Uterus (tissue), 4 donors: ENCODE measurements around the gene MRPL55. TPM values are rescaled to one million over a fixed set of nuclear protein-coding genes. Genes with fewer than 3 reads are reported as not detected.

Source experiments
- DNase-seq, 2 donors: peaks; one replicate each; pipeline ENCODE4 v3.0.0-alpha.2; 2019 to 2020
- H3K27ac ChIP-seq, 2 donors: fragments of 200-600 bp; sonication (generic); 1 replicate in 1 of 2; 2 replicates in 1 of 2; pipeline ENCODE4 v1.5.1; 2016 to 2018
- H3K27me3 ChIP-seq, 2 donors: fragments of 200-600 bp; sonication (generic); one replicate each; pipeline ENCODE4 v1.5.1; 2018 to 2019; ENCODE audit warnings: control low read depth in 1 of 2
- H3K36me3 ChIP-seq, 2 donors: fragments of 200-600 bp; sonication (generic); one replicate each; pipeline ENCODE4 v1.5.1; 2019; ENCODE audit warnings: control low read depth in 1 of 2
- H3K4me1 ChIP-seq, 2 donors: fragments of 200-600 bp; sonication (generic); one replicate each; pipeline ENCODE4 v1.5.1; 2018 to 2019; ENCODE audit warnings: control low read depth in 1 of 2
- H3K4me3 ChIP-seq, 2 donors: fragments of 200-600 bp; sonication (generic); 1 replicate in 1 of 2; 2 replicates in 1 of 2; pipeline ENCODE4 v1.5.1; 2018 to 2019; ENCODE audit warnings: mild to moderate bottlenecking in 1 of 2
- H3K9me3 ChIP-seq, 2 donors: fragments of 200-600 bp; sonication (generic); one replicate each; pipeline ENCODE4 v1.5.1; 2019; ENCODE audit warnings: control low read depth in 1 of 2
- CTCF ChIP-seq, 4 experiments: fragments of 200-600 bp in 2 of 4; fragments of 450-650 bp in 2 of 4; sonication (generic) in 2 of 4; IDR thresholded peaks; one replicate each; pipeline ENCODE4 v1.5.1; 2016 to 2019; ENCODE audit warnings: antibody characterized with exemption in 4 of 4, mild to moderate bottlenecking in 2 of 4, moderate library complexity in 1 of 4
- POLR2A ChIP-seq, 2 donors: fragments of 450-650 bp; IDR thresholded peaks; one replicate each; pipeline ENCODE4 v1.6.1; 2016; ENCODE audit warnings: antibody characterized with exemption in 2 of 2, mild to moderate bottlenecking in 1 of 2, moderate library complexity in 1 of 2
- intact Hi-C: fragments of 100-400 bp; cut with DNase I; formaldehyde crosslinking; loops from one replicate; pipeline ENCODE4 v1.15.1; 2023; ENCODE audit warnings: low total_unique reads
- total RNA-seq, 4 donors: library from RNA; depleted of rRNA in 3 of 4; stranded (reverse); fragments of >200 nt in 3 of 4; gene quantifications; one replicate each; pipeline versions ENCODE4 v1.1.0 to v1.2.4, GENCODE V29; 2014 to 2023
- donor health status: DM: yes; HTN: yes; CAD: no.

MRPL55 gene
- total RNA-seq, 4 donors from 2014 or later: 19.4 to 43.4 (median 33.6) TPM

- peak within 1 kb of the TSS; percentile 98 to 99 for H3K27ac ChIP-seq
- peak in 3 of 4 experiments; percentile 22 to 40 (median 24) for TF ChIP-seq CTCF (IDR thresholded peaks at IDR 0.05)
- TF ChIP-seq POLR2A (IDR thresholded peaks at IDR 0.05): peak; percentile 85 to 97
- H3K36me3 ChIP-seq: no peaks in the 10 kb centered on the region
- H3K9me3 ChIP-seq: no peaks in the 10 kb centered on the region
- peak; percentile 88 to 93 for DNase-seq
- H3K4me1 ChIP-seq: peaks cover 15 to 34% of the 10 kb centered on the region in 2 donors
- intact Hi-C loops: no loop called here
- H3K27me3 ChIP-seq: no peaks in the 10 kb centered on the region
- peak within 1 kb of the TSS; percentile 80 to 94 for H3K4me3 ChIP-seq
Observed at GRCh38 chr1:228082214-228082917, 26.7 kb downstream of the MRPL55 start, which contains the start of gene ARF1. TSS of gene ARF1 (plus strand) at chr1:228082708. CDS start at chr1:228097115, 14,407 bp downstream.

- Histone ChIP-seq H3K27ac (peak overlapping the region; percentile 80 to 99), H3K36me3 (no peaks in the 10 kb centered on the region)
- intact Hi-C loops: no loop called here
Observed at GRCh38 chr1:228081578-228082213, 27.4 kb downstream of the MRPL55 start.

GRCh38 chr1:228081144-228081543, 28.0 kb downstream of the MRPL55 start:
- H3K27ac ChIP-seq: peak overlapping the region in 1 of 2 donors; percentile 80
- intact Hi-C loops: no loop called here
- peak overlapping the region; percentile 80 to 94 for H3K4me3 ChIP-seq
- H3K36me3 ChIP-seq: no peaks in the 10 kb centered on the region
- DNase-seq: no peak
- TF ChIP-seq CTCF (IDR thresholded peaks at IDR 0.05) (no peak), POLR2A (IDR thresholded peaks at IDR 0.05) (no peak)
- H3K4me1 ChIP-seq: peaks cover 6 to 22% of the 10 kb centered on the region in 2 donors
- H3K9me3 ChIP-seq: no peaks in the 10 kb centered on the region
- H3K27me3 ChIP-seq: no peaks in the 10 kb centered on the region

More at GRCh38 chr1:228081578-228082213, 27.4 kb downstream of the MRPL55 start:
- peaks cover 8 to 28% of the 10 kb centered on the region in 2 donors for H3K4me1 ChIP-seq
- DNase-seq: no peak
- TF ChIP-seq CTCF (IDR thresholded peaks at IDR 0.05): no peak
- no peak for TF ChIP-seq POLR2A (IDR thresholded peaks at IDR 0.05)
- H3K4me3 ChIP-seq: peak overlapping the region; percentile 80 to 94
- no peaks in the 10 kb centered on the region for H3K9me3 ChIP-seq
- no peaks in the 10 kb centered on the region for H3K27me3 ChIP-seq

- peak in 1 of 2 donors; percentile 13 for DNase-seq
Observed at GRCh38 chr1:228079601-228080263, 29.4 kb downstream of the MRPL55 start.

More at GRCh38 chr1:228079601-228080263, 29.4 kb downstream of the MRPL55 start:
- intact Hi-C loops: loop anchor here (10.0 kb wide), 1 partner anchor 315 kb away; no protein-coding TSS in a partner anchor
- Histone ChIP-seq H3K9me3 (no peaks in the 10 kb centered on the region), H3K4me1 (peaks cover under 1 to 8% of the 10 kb centered on the region in 2 donors), H3K27ac (no peak overlapping the region), H3K4me3 (no peak overlapping the region), H3K36me3 (no peaks in the 10 kb centered on the region), H3K27me3 (no peaks in the 10 kb centered on the region)
- TF ChIP-seq POLR2A (IDR thresholded peaks at IDR 0.05): no peak
- no peak for TF ChIP-seq CTCF (IDR thresholded peaks at IDR 0.05)
